Neural progenitor cell (in vitro differentiated cells): ENCODE results near the gene PDAP1.

Experiments used
- CTCF ChIP-seq: fragments of 200-600 bp; sonication (generic); IDR thresholded peaks from 2 replicates; pipeline ENCODE4 v1.5.1; 2017; ENCODE audit warnings: antibody characterized with exemption, mild to moderate bottlenecking
- EZH2 ChIP-seq: fragments of 200-600 bp; sonication (generic); IDR thresholded peaks from 2 replicates; pipeline ENCODE4 v1.6.1; 2017; ENCODE audit warnings: antibody characterized with exemption, mild to moderate bottlenecking, moderate library complexity
- EZH2phosphoT487 ChIP-seq: fragments of 200-600 bp; sonication (generic); IDR thresholded peaks from 2 replicates; pipeline ENCODE4 v1.6.1; 2017; ENCODE audit warnings: antibody characterized with exemption

DNA sequence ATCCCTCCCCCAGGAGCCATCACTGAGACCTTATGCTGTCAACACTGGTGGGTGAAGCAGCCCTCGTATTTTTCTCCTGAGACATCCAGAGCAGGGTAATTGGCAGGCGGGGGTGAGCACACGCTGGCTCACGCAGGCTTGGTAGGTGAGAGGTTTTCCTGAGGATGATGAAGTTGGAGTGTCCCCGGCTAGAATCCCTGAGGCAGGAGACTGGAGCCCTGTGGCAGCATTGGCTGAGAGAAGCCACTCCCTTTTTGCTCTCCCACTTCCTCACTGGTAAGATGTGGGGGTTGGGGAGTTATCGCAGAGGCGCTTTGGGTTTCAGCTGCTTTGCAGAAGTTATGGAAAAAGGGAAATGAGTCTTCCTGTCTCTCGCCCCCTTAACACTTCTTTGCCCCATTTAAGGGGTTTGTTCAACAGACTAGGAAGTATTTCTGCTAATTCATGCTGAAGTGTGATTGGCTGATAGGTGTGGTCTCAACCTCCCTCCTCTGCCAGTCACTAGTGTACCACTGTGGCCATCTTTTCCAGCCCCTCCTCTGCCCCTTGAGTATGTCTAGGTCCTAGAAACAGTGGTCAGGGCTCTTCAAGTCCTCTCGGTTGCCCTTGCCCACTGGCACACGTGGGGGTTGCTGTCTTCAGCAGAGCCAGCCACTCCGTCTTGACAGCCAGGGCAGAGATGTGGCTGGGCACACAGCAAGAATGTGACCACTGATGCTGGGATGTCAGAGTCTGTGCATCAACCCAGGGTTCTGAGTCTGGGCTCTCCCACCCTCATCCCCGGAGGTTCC is 28.2 kb downstream of the PDAP1 start:
- TF ChIP-seq CTCF (no peak), EZH2phosphoT487 (no peak), EZH2 (no peak)
